Ecto neural progenitor cell (in vitro differentiated cells): ENCODE data around the gene NTSR2.

Source experiments
- DNase-seq: peaks from one replicate; pipeline ENCODE4 v3.0.0-alpha.2; 2018; ENCODE audit warnings: low spot score

The NTSR2 gene

DNA sequence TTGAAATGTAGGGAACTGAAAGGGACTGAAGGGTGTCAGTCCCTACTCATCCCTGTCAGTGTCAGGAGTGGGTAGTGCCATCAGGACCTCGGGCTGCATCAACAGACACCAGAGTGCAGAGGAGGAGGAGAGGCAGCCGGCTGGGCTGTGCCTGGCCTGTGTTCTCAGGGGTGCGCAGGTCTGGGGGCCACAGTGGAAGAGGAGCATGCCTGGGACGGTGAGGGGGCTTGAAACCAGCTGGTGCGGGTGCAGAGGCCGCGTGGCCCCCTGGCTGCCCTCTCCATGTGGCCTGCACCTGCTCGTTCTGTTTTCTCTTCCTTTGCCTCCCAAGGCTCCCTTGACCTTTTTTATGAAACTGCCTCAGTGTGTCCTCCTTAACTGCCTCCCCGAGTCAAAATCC lies 41.3 kb downstream of the NTSR2 start:
- no peak for DNase-seq

DNA sequence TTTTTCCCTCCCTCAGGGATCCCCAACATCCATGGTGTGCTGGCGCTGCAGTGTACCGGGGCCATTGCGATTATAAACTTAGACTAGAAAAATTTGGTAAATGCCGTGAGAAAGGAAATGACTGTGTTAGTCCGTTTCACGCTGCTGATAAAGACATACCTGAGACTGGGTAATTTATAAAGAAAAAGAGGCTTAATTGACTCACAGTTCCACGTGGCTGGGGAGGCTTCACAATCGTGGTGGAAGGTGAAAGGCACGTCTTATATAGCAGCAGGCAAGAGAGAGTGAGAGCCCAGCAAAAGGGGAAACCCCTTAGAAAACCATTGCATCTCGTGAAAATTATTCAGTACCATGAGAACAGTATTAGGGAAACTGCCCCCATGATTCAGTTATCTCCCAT lies 44.3 kb downstream of the NTSR2 start:
- no peak for DNase-seq

DNA sequence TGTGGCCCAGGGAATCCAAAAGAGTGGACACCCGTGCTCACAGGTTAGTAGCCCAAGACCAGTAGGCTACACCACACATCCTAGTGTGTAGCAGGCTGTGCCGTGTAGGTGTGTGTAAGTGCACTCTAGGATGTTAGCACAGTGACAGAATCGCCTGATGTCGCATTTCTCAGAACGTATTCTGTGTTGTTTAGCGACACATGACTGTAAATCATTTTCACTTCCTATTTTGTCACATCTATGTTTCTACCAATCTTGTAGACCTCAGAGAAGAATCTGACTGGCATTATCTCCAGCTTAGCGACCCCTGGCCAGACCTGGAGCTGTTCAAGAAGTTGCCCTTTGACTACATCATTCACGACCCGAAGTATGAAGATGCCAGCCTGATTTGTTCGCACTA lies 45.1 kb downstream of the NTSR2 start:
- no peak for DNase-seq

DNA sequence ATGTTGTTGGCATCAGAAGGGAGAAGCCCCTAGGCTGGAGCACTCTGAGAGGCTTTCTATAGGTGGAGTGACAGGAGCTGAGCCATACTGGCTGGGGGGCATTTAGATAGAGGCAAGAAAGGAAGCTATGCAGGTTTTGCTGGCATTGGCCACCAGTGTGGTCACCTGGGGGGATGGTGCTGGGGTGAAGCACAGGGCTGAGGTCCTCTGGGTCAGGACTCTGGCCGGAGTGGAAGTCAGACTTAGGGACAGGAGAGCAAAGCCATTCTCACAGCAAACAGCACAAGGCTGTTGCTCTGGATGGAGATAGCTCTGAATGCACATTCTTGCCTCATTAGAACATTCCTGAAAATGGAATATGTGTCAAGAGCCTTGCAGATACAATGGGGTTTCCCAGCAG lies 47.4 kb downstream of the NTSR2 start:
- no peak for DNase-seq

DNA sequence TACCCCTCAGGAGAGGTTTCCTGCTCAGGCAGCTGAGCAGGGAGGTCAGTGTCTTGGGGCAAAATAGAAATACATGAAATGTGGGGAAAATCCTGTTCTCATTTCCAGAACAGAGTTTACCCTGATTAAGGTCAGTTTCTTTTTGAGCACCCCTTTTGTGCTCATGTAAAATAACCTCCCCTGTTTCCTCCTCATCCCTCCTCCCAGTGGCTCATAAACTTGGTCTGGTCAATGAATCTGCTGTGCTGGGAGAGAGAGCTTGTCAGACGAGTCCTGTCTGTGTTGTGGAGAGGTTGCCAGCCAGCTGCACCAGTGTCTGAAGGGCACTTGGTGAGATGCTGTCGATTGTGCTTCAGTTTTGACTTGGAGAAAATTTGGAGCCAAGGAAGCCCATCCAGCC lies 48.6 kb downstream of the NTSR2 start:
- no peak for DNase-seq

DNA sequence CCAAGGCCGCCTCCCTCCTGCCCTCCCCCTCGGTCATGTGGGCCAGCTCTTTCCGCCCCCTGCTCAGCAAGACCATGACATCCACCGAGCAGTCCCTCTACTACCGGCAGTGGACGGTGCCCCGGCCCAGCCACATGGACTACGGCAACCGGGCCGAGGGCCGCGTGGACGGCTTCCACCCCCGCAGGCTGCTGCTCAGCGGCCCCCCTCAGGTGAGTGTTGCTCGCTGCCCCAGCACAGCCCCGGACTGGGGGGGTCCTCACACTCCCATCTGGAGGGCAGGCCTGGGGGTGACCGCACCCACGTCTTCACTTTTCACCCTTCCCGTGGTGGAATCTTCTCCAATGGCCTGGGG lies 51.3 kb downstream of the NTSR2 start:
- no peak for DNase-seq

DNA sequence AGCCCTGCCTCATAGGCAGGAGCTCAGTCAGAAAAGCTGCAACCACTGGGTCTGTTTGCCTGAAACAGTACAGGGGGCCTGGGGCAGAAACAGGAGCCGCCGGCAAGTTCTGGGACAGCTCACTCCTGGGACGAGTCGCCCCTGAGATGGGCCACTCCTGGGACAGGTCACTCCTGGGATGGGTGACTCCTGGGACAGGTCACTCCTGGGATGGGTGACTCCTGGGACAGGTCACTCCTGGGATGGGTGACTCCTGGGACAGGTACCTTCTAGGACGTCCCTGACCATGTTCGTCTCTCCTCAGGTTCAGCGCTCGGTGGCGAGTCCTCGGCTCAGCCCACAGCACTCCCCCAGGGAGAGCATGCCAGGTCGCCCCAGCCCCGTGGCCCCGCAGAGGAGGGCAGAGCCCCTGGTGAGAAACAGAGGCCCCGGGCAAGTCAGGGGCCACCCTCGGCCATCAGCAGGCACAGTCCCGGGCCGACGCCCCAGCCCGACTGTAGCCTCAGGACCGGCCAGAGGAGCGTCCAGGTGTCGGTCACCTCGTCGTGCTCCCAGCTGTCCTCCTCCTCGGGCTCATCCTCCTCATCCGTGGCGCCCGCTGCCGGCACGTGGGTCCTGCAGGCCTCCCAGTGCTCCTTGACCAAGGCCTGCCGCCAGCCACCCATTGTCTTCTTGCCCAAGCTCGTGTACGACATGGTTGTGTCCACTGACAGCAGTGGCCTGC lies 51.8 kb downstream of the NTSR2 start:
- no peak for DNase-seq

DNA sequence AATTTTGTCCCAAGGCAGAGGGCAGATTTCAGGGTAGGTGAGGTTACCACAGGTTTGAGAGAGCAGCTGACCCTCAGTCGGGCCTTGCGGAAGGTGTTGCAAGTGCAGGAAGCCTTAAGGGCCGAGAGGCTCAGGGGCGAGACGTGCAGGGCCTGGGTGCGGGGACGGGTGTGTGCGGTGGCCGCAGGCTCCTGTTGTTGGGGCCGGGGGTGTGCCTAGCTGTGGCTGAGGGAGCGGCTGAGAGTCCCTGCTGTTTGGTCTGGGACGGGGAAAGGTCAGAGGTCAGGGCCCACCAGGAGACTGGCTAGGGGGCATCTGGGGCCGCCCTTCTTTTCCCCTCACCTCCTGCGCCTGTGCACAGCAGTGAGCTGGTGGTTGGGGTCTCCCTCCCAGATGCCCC lies 52.5 kb downstream of the NTSR2 start:
- no peak for DNase-seq

DNA sequence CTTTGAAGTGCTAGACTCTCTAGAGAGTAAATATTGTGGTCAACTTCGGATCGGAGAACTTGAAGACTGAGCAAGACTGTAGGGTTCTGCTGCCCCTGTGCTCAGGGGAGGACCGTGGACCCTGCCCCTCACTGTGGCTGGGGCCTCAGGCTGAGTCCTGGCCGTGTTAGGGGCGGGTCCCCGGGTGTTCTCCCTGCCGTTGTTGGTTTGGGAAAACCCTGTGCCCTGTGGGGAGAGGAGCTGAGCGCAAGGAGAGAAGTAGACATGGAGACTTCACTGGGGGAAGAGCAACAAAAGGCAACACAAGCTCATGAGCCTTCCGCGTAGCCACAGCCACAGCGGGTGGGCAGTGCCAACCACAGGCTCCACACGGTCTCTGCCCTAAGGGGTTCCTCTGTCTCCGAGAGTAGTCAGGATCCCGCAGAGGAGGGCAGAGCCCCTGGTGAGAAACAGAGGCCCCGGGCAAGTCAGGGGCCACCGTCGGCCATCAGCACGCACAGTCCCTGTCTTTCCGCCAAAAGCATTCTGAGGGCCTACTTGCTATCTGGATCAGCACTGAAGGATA lies 53.1 kb downstream of the NTSR2 start:
- no peak for DNase-seq

DNA sequence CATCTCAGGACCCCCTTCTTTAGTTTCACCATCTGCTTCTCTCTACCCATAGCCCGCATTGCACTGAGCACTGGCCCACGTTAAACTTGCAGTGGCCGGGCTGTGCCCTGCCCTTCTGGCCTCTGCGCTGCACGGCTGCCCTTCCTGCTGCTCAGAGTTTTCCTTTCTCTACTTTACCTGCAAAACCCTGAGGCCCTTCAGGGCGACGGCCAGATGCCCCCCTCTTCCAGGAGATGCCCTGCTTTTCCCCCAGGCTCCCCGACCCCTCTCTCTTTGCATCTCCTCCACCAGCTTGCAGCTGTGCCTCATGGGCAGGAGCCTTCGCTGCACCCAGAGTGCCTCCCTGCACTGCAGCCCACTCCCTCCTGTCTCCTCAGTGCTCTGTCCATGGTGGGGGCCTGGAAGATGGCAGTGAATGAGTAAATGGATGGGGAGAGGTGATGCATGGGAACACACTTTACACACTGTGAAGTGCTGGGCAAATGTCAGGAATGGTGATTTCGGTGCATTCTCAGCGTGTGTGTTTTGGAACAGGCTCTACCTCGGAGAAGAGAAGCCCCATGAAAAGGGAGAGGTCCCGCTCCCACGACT lies 53.8 kb downstream of the NTSR2 start:
- no peak for DNase-seq

DNA sequence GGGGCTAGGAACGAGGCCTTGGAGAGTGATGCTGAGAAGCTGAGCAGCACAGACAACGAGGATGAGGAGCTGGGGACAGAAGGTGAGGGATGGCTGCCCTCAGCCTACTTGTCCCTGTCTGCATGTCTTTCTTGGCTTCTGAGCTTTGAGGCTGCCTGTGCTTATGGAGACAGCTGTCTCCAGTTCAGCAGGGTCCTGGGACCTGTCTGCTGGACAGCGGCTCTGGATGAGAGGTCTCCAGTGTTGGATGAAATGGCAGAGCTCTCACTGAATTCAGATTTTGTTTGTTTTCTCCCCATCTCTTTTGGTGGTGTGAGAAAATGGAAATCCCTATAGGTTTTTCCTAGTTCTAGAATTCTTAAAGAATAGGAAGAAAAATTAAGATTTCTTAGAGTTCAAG lies 54.8 kb downstream of the NTSR2 start:
- DNase-seq = no peak

DNA sequence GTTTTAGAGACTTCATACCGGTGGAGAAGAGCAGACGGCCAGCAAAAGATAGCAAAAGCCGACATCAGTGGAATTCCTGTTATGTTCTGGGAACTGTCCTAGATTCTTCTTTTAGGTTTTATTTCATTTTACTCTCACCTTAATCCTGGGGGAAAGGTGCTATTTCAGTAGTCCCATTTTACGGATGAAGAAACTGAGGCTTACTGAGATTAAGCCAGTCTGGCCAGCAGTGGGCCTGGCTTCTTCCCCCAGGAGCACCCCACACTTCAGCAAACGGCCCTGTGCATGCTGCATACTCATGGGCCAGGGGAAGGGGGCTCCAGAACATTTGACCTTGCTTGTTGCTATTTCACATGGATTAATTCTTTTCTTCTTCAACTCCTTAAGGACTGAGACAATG lies 56.7 kb downstream of the NTSR2 start:
- no peak for DNase-seq

DNA sequence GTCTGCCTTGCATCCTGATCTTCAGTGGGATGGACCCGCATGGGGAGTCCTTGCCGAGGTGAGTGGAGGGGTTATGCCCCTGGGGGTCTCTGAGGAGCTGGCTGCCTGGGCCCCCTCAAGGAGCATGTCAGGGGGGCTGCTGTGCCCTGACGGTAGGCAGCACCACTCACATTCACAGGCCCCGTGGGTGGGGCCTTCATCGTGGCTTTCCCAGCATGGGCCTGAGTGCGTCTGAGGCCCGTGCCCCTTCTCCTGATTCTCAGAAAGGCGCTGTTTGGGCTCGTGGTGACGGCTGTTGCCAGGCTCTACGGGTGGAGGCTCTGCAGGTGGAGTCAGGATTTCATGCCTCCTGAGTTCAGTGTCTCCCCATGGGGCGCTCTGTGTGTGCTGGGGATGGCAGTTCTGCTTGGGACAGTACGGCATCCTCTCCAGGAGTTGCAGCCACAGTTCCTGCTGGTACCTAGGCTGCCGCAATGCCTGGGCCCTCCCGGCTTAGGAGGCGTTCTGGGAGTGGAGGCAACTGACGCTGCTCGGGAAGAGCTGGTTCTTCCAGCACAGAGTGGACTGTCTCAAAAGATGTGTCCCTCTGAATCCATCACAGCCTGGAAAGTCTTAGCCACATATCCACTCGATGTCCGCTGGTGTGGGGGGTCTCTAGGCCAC lies 57.3 kb downstream of the NTSR2 start:
- no peak for DNase-seq

DNA sequence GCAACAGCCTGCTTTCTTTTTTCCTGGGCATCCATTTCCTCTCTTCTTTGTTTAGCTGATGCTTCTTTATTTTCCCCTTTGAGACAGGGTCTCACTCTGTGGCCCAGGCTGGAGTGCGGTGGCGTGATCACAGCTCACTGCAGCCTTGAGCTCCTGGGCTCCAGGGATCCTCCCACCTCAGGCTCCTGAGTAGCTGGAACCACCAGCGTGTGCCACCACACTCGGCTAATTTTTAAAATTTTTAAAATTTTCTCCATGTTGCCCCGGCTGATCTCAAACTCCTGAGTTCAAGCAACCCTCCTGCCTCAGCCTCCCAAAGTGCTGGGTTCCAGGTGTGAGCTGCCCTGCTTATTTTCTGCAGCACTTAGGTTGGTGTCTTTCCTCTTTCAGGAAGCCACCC lies 58.7 kb downstream of the NTSR2 start:
- DNase-seq = no peak

DNA sequence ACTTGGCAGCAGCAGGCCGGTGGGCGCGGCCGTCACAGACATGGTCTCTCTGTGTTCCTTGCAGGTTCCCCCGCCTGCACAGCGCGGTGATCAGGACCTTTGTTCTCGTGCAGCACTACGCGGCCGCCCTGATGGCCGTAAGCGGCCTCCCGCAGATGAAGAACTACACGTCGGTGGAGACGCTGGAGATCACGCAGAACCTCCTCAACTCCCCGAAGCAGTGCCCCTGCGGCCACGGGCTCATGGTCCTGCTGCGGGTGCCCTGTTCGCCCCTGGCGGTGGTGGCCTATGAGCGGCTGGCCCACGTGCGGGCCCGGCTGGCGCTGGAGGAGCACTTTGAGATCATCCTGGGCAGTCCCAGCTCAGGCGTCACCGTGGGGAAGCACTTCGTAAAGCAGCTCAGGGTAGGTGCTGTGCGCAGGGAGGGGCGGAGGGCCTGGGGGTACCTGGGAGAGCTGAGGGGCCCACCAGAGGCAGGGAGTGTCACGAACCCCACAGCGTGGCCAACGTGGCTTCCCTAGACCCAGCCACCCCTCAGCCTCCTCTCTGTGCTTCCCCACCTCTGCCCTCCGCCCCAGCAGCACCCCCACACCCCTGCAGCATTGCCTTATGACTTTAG lies 59.3 kb downstream of the NTSR2 start:
- DNase-seq = no peak
